Daoy (cell line): Measurements from ENCODE around the gene NFIC. TPM values are rescaled to one million over a fixed set of nuclear protein-coding genes. Genes with fewer than 3 reads are reported as not detected.
A peak's percentile ranks its signal among the peaks of the same experiment; 100 is the strongest.

Experiments
- DNase-seq: peaks from one replicate; pipeline ENCODE4 v3.0.0-alpha.2; 2015; ENCODE audit warnings: low read depth
- total RNA-seq: library from RNA; depleted of rRNA; stranded (reverse); fragments of >200 nt; shearing (Covaris generic); gene quantifications from 2 replicates; pipeline ENCODE4 v1.2.3, GENCODE V29; 2014

Gene NFIC
- total RNA-seq, 1 experiment from 2014 or later: 20.2 TPM

DNA sequence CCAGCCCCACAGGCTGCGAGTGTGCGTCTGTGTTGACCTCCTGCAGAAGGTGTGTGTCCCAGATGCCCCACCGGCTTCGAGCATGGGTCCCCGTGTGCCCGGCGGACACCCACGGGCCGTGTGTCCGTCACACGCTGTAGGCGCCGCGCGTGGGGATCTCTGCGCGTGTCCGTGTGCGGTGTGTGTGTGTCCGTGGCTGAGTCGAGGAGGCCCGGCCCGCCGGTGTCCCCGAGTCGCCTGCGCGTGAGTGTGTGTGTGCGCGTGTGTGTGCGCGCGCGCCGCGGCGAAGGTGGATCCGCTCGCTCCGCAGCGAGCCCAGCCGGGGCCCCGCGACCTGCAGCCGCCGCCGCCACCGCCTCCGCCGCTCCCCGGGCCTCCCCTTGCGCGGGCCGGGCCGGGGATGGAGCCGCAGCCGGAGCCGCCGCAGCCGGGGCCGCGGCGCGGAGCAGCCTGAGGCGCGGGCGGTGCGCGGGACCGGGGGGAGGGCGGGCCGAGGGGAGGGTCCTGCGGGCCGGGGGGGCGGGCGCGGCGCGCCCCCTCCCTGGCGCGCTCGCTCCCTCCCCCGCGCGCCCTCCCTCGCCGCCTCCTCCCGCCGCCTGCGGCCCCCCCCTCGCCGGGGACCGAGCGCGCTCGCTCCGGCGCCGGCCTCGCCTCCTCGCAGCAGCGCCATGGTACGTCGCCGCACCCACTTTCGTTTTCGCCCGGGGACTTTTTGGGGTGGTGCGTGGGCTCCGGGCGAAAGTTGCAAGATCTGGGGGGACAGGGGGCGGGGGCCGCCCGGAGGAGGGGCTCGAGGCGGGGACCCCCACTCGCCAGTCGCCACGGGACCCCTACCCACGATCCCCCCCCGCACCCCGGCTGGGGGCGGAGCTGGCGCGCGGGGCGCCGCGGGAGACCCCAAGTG is 7.1 kb upstream of the NFIC start:
- DNase-seq: peak; percentile 71

DNA sequence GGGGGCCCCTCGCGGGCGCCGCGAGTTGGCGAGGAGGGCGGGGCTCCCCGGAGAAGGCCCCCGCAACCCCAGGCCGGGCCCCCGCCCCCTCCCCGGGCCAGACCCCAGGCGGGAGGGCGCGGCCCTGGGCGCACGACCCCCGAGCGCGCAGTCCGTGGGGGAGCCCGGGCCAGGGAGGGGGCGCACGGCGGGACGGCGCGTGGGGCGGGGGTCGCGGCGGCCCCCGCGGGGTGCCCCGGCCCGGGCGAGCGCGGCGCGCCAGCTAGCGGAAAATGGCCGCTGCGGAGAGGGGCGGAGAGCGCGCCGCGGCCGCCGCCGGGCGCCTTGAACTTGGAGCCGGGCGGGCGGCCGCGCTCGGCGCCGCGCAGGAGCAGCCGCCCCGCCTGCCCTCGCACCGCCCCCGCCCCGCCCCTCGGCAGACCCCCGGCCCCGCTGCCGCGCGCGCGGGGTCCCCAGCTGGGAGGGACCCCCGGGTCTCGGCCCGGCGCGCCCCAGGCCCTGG is 6.4 kb upstream of the NFIC start:
- DNase-seq: peak; percentile 60

DNA sequence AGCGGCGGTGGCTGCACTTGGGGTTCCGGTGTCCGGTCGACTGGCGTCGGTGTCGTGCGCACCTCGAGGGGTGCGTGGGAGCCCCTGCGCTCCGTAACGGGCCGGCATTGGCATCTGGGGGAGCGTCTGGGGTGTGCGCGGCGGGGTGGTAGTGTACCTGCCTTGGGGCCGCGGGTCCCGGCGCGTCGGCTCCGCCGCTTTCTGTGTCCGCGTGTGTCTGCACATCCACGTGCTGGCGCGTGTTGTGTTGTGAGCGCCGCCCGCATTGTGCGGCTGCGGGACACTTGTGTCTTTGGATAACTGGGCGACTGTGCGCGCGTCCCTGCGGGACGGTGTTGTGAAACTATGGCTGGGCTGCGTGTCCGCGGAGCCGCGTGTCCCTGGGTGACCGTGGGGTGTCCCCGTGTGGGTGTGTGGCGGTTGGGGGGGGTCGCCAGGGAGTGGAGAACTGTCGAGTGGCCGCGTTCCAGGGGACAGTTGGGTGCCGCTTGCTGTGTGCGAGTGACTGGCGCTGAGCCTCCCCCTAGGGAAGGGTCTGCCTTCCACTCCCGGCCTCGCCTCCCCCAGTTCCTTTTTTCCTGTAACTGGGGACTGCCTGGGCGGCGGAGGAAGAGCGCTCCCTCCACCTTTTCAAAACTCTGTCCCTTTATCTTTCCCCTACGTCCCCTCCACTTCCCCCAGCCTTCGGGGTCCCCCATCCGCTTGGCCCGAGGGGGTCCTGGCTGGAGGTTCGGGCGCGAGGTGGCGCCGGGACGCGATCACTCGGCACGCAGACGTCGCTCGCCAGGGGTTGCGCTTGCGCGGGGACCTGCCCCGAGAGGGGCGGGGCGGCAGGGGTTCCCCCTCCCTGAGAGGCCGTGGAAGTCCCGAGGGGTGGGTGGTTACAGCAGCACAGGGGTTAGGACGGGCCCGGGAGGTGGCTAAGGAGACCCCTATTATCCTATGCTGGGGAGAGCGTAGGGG is 5.7 kb upstream of the NFIC start:
- peak; percentile 64 for DNase-seq

DNA sequence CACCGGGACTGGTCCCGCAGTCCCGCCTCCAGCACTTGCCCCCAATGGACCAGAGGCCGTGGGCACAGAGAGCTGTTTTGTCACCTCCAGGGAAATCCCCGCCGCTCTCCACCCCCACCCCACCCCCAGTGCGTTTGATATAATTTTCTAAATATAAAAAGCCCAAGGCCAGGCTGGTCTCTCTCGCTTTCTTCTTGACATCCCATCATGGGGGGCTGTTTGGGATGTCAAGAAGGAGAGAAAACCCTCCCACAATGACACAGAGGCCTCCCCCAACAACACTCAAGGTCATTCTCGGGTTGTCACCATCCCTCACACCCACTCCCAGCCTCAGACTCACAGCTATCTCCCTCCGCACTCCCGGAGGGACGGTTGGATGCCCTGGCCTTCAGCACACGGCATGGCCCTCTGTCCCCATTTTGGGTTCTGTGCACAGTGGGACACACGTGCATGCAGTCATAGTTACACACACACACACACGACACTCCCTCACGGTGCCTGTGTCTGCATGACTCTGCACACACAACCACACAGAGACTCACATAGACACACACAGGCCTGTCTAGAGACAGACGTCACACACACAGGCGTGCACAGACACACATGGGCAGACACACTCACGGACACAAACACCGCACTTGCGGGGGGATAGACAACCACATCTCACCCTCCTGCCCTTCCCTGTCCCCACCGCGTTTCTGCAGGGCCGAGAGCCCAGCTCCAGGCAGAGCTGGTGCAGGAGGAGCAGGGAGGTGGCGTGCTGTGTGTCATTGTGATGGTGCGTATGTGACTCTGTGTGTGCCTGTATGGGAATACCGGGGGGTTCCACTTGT is 4.8 kb upstream of the NFIC start:
- no peak for DNase-seq

DNA sequence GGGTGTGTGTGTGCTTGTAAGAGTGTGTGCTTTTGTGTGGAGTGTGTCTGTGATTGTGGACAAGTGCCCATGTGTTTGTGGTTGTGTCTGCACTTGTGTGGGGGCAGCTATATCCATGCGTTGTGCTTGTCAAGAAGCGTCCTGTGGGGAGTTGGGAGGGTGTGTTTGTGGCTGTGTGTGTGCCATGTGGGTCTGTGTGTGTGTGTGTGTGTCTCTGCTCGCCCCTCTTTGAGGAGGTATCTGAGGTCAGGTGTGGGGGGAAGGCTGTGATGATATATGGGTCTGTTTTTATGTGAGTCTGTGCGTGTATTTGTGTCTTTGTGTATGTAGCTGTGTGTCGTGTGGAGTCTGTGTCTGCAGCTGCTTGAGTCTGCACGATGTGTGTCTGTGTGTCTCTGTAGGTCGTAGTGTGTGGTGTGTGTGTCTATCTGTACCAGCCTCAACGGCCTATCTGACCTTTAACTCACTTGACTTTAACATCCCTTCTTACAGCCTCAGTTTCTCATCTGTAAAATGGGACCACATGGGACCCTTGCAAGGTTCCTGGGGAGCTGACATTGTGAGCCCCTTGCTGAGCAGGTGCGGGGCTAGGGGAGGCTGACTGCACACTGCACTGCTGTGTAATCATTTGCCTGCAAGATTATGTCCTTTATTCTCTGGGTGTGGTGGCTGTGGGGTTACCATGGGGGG is 4.0 kb upstream of the NFIC start:
- DNase-seq: no peak

DNA sequence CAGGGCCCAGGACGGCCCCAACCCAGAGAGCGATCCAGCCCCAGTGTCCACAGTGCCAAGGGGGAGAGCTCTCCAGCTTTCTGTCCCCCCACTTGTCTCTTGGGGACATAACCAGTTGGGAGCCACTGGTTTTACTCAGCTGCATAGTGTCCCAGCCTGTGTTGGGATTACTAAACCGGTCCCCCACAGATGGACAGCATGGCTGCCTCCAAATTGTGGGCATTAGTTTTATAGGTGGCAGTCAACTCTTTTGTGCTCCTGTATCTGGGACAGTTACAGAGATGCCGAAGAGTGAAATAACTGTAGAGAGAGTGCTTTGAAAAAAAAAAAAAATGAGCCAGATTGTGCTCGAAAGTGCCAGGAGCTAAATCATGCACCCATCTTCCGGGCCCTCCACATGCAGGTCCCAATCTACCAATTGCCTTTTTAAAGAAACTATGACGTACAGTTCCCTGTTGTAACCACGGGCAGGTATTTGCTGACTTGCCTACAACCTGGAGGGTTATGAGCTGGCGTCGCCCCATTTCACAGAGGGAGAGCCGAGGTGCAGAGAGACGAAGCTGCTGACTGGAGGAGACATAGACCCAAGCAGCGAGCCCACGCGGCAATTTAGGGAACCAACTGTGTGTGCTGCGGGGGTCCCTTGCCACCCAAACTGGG is 2.4 kb upstream of the NFIC start:
- no peak for DNase-seq

DNA sequence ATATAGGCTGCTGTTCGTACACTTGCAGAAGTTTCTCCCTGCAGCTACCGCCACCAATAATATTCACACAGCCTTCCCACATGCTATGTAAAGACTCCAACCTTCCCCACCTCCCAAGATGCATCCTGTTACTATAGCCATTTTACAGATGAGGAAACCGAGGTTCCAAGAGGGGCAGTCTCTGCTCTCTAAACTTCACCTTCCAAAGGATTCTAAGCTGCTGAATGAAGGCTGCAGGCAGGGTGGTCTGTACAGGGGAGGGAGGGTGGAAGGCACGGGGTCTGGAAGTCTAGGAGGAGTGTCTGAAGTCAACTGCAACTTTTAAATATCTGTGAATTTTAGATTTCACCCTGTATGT is 1.9 kb upstream of the NFIC start:
- no peak for DNase-seq

DNA sequence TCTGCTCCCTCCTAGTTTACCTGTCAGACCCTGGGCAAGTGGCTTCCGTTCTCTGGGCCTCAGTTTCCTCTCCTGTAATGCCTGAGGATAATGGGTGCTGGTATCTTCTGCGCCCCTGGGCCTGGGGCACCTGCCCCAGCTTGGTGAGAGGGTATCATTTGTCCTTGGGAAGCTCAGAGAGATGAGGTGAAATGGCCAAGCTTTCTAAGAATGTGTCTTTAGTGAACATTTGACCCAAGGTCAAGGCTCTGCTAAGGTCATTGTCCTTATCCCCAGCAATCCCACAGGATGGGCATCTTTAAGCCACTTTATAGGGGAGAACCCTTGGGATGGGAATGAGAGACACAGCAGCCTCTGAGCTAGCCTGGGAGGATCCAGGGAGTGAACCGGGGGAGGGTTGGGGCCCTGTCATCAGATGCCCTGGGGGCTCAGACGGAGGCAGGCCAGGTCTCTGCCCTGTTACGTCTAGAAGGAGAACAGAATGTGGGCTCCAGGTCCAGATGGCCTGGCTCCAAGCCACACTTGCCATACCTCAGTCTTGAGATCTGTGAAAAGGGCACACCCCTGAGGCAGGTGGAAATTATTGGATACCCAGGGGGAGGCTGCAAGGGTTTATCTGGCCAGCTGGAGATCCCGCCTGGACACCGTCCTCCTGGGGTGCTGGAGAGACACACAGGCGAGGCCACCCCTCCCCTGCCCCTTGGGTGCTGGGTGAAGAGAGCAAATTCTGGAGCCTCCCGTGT is 1.1 kb upstream of the NFIC start:
- peak; percentile 68 for DNase-seq

DNA sequence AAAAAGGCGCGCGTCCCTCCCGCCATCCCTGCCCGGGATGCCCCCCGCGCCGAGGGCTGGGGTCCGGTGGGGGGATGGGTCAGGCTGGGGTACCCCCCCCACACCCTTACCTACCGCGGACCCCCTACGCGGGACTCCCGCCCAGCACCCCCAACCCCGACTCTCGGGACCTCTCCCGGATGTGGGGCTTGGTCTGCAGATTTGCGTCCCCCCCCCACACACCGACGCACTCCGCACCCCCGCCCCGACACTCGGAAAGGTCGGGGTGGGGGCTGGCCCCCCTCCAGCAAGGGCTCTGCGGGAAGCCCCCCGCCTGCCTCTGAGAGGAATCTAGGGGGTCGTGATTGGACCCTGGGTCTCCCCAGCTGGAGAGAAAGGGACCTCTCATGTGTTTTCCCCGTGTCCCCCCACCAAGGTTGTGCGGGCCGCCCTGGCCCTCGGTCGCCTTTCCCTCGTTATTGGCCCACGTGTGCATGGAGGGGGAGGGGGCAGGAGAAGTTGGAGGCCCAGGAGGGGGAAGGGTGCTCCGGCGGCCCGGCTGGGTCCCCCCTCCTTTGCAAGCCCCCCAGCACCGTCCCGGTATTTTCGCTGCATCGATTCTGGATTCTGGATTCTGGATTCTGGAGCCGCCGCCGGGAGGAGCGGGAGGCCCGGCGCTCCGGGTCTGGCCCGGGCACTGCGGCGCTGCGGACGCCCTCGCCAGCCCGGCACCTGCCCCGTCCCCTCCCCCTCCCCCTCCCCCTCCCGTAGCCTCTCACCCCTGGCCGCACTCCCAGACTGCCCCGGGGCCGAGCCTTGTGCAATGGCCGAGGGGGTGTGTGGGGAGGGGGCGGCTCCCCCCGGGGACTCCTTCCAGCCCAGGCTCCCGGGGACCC is 607 bp downstream of the NFIC start:
- DNase-seq: peak; percentile 71

DNA sequence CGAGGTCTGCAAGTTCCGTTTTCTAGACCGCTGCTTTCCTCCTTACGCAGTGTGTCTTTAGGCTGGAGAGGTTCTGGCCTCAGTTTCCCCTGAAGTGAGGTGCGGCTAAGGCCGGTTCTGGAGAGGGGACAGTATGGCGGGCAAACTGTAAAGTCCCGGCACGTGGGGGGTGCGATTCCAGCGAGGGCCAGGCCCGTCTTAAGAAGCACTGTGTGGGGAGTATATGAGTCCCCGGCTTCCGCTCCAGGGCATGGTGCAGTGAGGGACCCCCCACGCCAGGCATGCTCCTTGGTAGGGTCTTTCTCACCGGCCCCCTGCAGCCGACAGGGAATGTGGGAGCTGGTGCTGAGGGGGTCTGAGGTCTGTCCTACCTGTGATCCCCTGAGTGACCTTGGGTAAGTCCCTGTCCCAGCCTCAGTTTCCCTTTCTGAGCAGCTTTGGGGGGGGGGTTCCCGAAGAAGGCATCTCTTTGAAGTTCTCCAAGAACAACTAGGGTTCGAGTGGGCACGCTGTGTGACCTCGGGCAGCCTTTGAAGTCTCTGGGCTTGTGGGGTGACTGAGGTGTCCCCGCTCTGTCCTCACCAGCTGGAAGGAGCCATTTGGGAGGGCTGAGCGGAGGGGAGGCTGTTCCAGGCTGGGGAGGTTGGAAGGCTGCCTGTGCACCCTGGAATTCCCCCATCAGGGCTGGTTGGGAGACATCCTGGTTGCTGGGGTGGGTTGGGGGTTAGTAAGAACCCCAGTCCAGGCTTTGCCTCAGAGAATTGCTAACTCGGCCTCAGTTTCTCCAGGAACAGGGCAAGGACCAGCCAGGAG is 1.5 kb downstream of the NFIC start:
- DNase-seq: peak; percentile 54

DNA sequence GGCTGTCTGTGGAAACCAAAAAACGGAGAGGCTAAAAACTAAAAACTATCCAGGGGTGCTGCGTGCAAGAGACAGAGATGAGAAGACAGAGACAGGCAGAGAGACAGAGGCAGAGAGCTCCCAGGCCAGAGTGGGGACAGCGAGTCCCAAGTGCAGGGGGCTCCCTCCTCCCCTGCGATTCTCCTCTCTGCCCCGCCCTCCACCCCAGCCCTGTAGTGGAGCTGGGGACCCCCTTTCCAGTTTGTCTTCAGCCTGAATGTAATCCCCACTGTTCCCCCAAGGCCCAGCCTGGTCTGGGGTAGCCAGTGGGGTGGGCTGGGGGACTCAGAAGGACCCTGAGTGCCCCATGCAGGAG is 2.0 kb downstream of the NFIC start:
- no peak for DNase-seq

DNA sequence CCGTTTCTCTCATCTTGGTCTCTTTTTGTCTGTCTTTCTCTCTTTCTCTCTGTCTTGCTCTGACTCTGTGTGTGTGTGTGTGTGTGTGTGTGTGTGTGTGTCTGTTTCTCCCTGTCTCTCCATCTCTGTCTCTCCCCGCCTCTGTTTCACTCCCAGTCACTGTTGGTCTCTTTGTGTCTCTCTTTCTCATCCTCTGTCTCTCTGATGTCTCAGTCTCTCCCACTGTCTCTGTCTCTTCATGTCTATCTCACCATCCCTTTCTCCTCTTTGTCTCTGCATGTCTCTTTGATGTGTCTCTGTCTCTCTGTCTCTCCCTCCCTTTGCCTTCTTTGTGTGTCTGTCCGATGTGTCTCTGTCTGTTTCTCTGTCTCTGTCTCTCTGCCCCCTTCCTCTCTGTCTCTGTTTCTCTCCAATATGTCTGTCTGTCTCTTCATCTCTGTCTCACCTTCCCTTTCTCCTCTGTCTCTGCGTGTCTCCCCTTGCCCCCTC is 2.5 kb downstream of the NFIC start:
- peak; percentile 36 for DNase-seq

DNA sequence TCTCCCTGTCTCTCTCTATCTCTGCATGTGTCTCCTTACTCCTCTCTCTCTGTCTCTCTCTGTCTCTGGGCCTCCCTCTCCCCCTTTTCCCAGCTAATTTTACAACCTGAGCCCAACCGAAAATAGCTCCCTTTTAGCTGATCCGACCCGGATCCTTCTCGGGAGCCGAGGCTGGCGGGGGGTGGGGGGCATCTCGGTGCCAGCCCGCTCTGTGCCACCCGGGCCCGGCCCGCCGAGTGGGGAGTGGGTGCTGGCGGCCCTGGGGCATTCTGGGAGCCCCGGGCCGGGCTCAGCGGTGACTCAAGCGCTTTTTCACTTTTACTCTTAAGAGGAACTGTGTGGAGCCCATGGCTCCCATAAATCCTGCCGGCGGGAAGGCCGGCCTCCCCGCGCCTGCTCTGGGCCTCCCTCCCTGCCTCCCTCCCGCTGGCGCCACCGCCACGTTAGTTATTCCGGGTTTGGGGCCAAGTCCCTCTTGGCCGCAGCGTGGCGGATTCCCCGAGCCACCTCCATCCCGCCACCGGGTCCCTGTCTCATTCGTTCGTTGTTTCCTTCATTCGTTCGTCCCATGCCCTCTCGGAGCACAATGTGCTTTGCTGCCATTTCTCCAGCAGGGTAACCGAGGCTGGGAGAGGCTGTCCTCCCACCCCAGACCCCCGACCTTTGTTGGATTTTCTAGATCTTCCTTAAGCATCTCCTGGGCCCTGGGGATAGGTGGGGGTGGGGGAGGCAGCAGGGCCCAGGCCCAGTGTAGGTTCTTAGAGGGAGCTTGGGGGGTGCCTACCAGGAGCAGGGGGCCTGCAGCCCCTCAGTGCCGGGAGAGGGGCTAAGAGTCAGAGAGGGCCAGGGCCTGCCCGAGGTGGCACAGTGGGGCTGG is 3.2 kb downstream of the NFIC start:
- DNase-seq: peak; percentile 70

DNA sequence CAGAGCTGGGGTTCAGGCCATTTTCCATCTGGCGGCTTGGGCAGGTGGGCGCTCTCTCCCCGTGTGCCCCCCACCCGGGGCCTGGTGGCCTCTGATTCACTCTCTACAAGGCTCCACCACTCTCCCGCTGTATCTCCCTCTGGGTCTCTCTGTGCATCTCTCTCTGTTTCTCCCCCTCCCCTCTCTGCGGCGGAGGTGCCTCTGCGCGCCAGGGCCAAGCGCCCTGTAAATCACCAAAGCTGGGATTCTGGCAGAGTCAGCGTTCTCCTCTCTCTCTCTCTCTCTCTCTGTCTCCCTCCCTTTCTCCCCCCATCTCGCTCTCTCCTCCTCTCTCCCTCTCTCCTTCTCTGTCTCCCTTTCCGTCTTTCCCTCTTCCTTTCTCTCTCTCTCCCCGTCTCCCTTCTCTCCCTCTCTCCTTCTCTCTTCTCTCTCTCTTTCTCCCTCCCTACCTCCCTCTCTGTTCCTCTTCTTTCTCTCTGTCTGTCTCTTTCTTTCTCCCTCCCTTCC is 3.9 kb downstream of the NFIC start:
- DNase-seq: no peak

DNA sequence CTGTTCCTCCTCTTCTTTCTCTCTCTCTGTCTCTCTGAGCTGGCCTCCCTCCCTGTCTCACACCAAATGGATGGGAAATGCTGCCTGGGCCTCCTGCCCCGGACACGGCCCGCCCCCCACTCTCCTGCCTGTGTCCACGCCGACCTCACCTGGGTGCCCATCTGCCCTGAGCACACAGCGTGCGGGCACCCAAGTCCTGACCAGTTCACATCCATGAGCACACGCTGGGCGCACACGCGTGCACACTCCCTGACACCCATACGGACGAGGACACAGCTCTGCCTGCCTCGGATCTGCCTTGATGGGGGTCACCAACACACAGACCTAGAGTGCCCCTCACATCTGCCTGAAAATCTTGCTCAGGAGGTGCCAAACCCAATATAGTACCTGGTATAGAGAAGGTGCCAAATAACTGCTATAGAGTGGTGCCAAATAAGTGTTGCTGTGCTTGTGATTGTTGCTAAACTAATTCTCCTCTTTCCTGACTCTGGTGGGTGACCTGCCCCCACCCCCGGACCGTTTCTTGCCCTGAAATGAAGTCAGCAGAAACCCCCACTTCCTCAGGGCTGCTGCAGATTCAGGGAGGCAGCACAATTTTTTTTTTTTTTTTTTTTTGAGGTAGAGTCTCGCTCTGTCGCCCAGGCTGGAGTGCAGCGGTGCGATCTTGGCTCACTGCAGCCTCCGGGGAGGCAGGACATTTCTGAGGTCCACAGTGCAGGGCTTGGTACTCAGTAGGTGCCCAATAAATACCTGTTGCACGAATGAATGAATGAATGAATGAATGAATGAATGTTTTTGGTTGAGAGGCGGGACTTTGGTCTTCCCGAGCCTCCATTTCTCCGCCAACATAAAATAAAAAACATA is 4.6 kb downstream of the NFIC start:
- no peak for DNase-seq

DNA sequence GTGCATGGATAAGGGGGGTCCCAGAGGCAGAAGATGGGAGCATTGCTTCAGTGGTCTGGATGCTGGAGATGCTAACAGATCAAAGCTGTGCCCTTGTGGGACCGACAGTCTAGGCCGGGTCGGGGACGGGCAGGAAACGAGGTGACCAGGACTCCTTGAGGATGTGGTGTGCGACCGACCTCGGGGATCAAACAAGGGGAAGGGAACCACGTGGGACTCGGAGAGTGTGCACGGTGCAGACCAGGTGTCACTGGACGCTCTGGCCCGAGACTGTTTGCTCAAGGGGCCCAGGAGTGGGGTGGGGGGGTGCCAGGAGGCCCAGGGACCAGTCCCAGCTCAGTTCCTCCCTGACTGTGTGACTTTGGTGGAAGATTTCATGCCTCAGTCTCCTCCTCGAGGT is 6.0 kb downstream of the NFIC start:
- no peak for DNase-seq
